ENCODE data around the gene PRPF19. TPM values are rescaled to one million over a fixed set of nuclear protein-coding genes. Genes with fewer than 3 reads are reported as not detected.

PRPF19 gene
- total and polyA plus RNA-seq, 7 donors = 37.1 to 92.3 (median 41.2) TPM

DNA sequence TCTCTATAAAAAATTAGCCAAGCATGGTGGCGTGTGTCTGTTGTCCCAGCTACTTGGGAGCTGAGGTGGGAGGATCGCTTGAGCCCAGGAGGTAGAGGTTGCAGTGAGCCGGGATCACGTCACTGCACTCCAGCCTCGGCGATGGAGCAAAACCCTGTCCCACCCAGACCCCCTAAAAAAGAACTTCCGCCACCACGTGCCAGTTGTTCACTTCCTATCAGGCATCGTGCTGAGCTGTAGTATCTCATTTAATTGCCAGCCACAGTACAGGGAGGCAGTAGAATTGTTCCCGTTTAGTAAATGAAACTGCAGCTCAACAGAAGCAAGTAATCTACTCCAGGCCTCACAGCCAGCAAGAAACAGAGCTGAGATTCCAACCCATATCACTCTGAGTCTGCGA is 14.9 kb upstream of the PRPF19 start:
- Histone ChIP-seq H3K4me3 (no peak overlapping the region), H3K4me1 (peaks cover 0 to 45% (median 36%) of the 10 kb centered on the region in 4 donors), H3K27me3 (peaks cover 10 to 22% (median 10%) of the 10 kb centered on the region in 3 donors), H3K9me3 (no peaks in the 10 kb centered on the region), H3K36me3 (peaks cover 26 to 41% (median 30%) of the 10 kb centered on the region in 4 donors), H3K27ac (no peak overlapping the region)
- 94 to 95% methylated on average over 11 of the region's 11 CpGs for WGBS, 2 donors
- TF ChIP-seq, protein P1, sequence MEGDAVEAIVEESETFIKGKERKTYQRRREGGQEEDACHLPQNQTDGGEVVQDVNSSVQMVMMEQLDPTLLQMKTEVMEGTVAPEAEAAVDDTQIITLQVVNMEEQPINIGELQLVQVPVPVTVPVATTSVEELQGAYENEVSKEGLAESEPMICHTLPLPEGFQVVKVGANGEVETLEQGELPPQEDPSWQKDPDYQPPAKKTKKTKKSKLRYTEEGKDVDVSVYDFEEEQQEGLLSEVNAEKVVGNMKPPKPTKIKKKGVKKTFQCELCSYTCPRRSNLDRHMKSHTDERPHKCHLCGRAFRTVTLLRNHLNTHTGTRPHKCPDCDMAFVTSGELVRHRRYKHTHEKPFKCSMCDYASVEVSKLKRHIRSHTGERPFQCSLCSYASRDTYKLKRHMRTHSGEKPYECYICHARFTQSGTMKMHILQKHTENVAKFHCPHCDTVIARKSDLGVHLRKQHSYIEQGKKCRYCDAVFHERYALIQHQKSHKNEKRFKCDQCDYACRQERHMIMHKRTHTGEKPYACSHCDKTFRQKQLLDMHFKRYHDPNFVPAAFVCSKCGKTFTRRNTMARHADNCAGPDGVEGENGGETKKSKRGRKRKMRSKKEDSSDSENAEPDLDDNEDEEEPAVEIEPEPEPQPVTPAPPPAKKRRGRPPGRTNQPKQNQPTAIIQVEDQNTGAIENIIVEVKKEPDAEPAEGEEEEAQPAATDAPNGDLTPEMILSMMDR (IDR thresholded peaks at IDR 0.05) = no peak
- no peak for TF ChIP-seq POLR2AphosphoS5 (IDR thresholded peaks at IDR 0.05)
- TF ChIP-seq EP300 (IDR thresholded peaks at IDR 0.05) = no peak
- no peak for TF ChIP-seq POLR2A (IDR thresholded peaks at IDR 0.05)
- DNase-seq = no peak
- intact Hi-C loops (cut with DNase I) = no loop called here

DNA sequence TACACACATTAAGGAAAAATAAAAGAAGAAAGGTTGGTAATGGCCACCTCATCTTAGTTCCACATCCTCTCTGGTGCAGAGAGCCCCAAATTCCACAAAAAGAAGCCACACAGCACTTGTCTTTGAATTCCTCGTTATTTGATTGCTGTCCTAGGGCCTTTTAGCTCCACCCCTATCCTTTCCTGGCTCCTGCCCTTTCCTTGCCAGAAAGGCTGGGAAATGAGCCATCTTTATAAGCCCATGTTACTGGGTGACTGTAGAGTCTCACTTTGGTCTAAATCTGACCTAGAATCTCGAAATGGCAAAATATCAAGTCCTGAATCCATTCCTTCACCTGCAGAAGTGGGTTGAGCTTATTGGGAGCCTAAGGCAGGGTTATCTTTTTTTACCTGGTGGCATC is 13.6 kb upstream of the PRPF19 start:
- peaks cover 26 to 41% (median 30%) of the 10 kb centered on the region in 4 donors for H3K36me3 ChIP-seq
- intact Hi-C loops (cut with DNase I) = loop anchor here (10.0 kb wide), 2 partner anchors 1055 to 1365 kb away; no protein-coding TSS in a partner anchor
- peaks cover 0 to 52% (median 44%) of the 10 kb centered on the region in 4 donors for H3K4me1 ChIP-seq
- TF ChIP-seq POLR2A (IDR thresholded peaks at IDR 0.05) (no peak), EP300 (IDR thresholded peaks at IDR 0.05) (no peak), POLR2AphosphoS5 (IDR thresholded peaks at IDR 0.05) (no peak)
- TF ChIP-seq, protein P1 (IDR thresholded peaks at IDR 0.05) = no peak
- H3K27ac ChIP-seq = no peak overlapping the region
- DNase-seq = no peak
- no peak overlapping the region for H3K4me3 ChIP-seq
- peaks cover 6 to 14% (median 6%) of the 10 kb centered on the region in 3 donors for H3K27me3 ChIP-seq
- no peaks in the 10 kb centered on the region for H3K9me3 ChIP-seq
- WGBS, 2 donors = 70 to 80% methylated on average over 2 of the region's 2 CpGs

DNA sequence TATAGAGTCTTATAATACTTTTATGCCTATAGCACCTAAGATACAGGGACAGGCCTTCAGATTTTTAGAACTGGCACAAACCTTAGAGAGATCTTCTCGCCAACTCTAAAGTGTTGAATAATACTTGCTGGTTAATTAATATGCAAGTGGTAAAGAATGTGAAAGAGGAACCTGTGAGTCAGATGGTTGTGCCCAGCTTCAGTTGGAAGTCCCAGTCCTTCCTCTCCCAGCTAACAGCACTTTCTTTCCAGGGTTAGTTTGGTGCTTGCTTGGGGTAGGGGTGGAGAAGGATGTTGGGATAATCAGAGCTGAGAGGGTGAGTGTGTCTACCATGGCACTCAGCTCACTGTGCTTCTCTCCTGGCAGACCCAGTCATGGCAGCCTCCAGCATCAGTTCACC is 12.9 kb upstream of the PRPF19 start:
- intact Hi-C loops (cut with DNase I) = loop anchor here (10.0 kb wide), 2 partner anchors 1055 to 1365 kb away; no protein-coding TSS in a partner anchor
- Histone ChIP-seq H3K27me3 (peaks cover 0 to 8% (median 0%) of the 10 kb centered on the region in 3 donors), H3K9me3 (no peaks in the 10 kb centered on the region), H3K4me3 (no peak overlapping the region), H3K4me1 (peaks cover 0 to 50% (median 39%) of the 10 kb centered on the region in 4 donors), H3K27ac (no peak overlapping the region), H3K36me3 (peaks cover 26 to 41% (median 30%) of the 10 kb centered on the region in 4 donors)
- TF ChIP-seq, protein P1 (IDR thresholded peaks at IDR 0.05) = no peak
- TF ChIP-seq POLR2AphosphoS5 (IDR thresholded peaks at IDR 0.05) (no peak), EP300 (IDR thresholded peaks at IDR 0.05) (no peak), POLR2A (IDR thresholded peaks at IDR 0.05) (no peak)
- WGBS, 2 donors = 75 to 94% methylated on average over 1 of the region's 1 CpG
- no peak for DNase-seq

DNA sequence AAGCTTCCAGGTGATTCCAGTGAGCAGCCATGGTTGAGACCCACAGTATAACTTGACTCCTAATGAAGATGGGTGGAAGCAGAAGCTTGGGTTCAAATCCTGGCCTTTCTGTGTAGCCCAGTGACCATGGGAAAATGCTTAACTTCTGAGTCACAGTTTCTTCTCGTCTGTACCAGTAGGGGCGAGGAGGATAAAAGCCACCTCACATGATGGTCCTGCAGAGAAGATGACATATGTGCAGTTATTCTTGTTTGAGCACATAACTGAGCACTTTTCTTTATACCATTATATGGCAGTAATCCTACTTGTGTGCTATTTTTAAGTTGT is 12.5 kb upstream of the PRPF19 start:
- Histone ChIP-seq H3K9me3 (no peaks in the 10 kb centered on the region), H3K4me1 (peaks cover 0 to 46% (median 36%) of the 10 kb centered on the region in 4 donors), H3K36me3 (peaks cover 26 to 41% (median 30%) of the 10 kb centered on the region in 4 donors), H3K27me3 (peaks cover 0 to 4% (median 0%) of the 10 kb centered on the region in 3 donors), H3K27ac (no peak overlapping the region), H3K4me3 (no peak overlapping the region)
- TF ChIP-seq POLR2A (IDR thresholded peaks at IDR 0.05) = no peak
- no peak for TF ChIP-seq POLR2AphosphoS5 (IDR thresholded peaks at IDR 0.05)
- no peak for TF ChIP-seq EP300 (IDR thresholded peaks at IDR 0.05)
- TF ChIP-seq, protein P1 (IDR thresholded peaks at IDR 0.05) = no peak
- WGBS, 2 donors = 57 to 64% methylated on average over 2 of the region's 2 CpGs
- DNase-seq = no peak
- intact Hi-C loops (cut with DNase I) = loop anchor here (10.0 kb wide), 2 partner anchors 1056 to 1364 kb away; no protein-coding TSS in a partner anchor
